KOPT-K1 (cell line): ENCODE data around the gene LILRB4.
"Not testable (repeated sequence)": the region's sequence is repeated elsewhere in the genome, so short reads cannot be mapped to it uniquely, and the experiment has no call there.

Experiments
- H3K27ac ChIP-seq: fragments of 200-600 bp; sonication (generic); 2 replicates; pipeline ENCODE4 v1.5.1; 2016; ENCODE audit warnings: antibody characterized with exemption, mild to moderate bottlenecking, low read depth, low read length; ENCODE audit not compliant: poor library complexity, severe bottlenecking
- H3K36me3 ChIP-seq: fragments of 200-600 bp; sonication (generic); 2 replicates; pipeline ENCODE4 v1.5.1; 2017; ENCODE audit warnings: antibody characterized with exemption, mild to moderate bottlenecking, low read length, moderate library complexity; ENCODE audit not compliant: insufficient read depth
- H3K9me3 ChIP-seq: fragments of 200-600 bp; sonication (generic); 2 replicates; pipeline ENCODE4 v1.5.1; 2017; ENCODE audit warnings: antibody characterized with exemption, low read length, mild to moderate bottlenecking; ENCODE audit not compliant: insufficient read depth, poor library complexity, severe bottlenecking

The LILRB4 gene

GRCh38 chr19:54697716-54698115 is 34.9 kb downstream of the LILRB4 start:
- H3K36me3 ChIP-seq, H3K9me3 ChIP-seq, H3K27ac ChIP-seq: not testable (repeated sequence)

GRCh38 chr19:54704928-54705327 is 42.1 kb downstream of the LILRB4 start:
- no peaks in the 10 kb centered on the region for H3K36me3 ChIP-seq
- no peak overlapping the region for H3K27ac ChIP-seq
- H3K9me3 ChIP-seq = no peaks in the 10 kb centered on the region

GRCh38 chr19:54707962-54708361 is 45.2 kb downstream of the LILRB4 start:
- no peaks in the 10 kb centered on the region for H3K36me3 ChIP-seq
- H3K9me3 ChIP-seq = no peaks in the 10 kb centered on the region
- H3K27ac ChIP-seq = no peak overlapping the region

- Histone ChIP-seq H3K27ac (no peak overlapping the region), H3K9me3 (no peaks in the 10 kb centered on the region)
Observed at GRCh38 chr19:54708781-54709180, 46.0 kb downstream of the LILRB4 start.

GRCh38 chr19:54709212-54709948 is 46.6 kb downstream of the LILRB4 start:
- no peak overlapping the region for H3K27ac ChIP-seq
- no peaks in the 10 kb centered on the region for H3K9me3 ChIP-seq
- no peaks in the 10 kb centered on the region for H3K36me3 ChIP-seq

More at GRCh38 chr19:54708781-54709180, 46.0 kb downstream of the LILRB4 start:
- H3K36me3 ChIP-seq = no peaks in the 10 kb centered on the region

- H3K36me3 ChIP-seq, H3K9me3 ChIP-seq, H3K27ac ChIP-seq: not testable (repeated sequence)
Observed at GRCh38 chr19:54709956-54710355, 47.2 kb downstream of the LILRB4 start.
